H1 (cell line): ENCODE data around the gene TSSC4.

ENCODE experiments used
- CHD2 ChIP-seq: IDR thresholded peaks from 2 replicates; pipeline ENCODE4 v1.6.1; 2012; ENCODE audit warnings: low read length, improper control_type of control experiment
- CREB1 ChIP-seq: IDR thresholded peaks from 2 replicates; pipeline ENCODE4 v1.6.1; 2012; ENCODE audit warnings: inconsistent platforms
- CTCF ChIP-seq, 3 experiments: IDR thresholded peaks; 1 replicate in 2 of 3; 2 replicates in 1 of 3; pipeline versions ENCODE4 v1.5.1 to v1.6.1; 2011; ENCODE audit warnings: low read length in 3 of 3, mild to moderate bottlenecking in 3 of 3, inconsistent platforms in 2 of 3, low read depth in 1 of 3, moderate library complexity in 1 of 3; ENCODE audit not compliant: insufficient read depth in 1 of 3; ENCODE audit errors: control extremely low read depth in 1 of 3
- EGR1 ChIP-seq: IDR thresholded peaks from 2 replicates; pipeline ENCODE4 v1.6.1; 2011; ENCODE audit warnings: low read depth, low read length, borderline replicate concordance
- EP300 ChIP-seq, 2 experiments: IDR thresholded peaks; 1 replicate in 1 of 2; 2 replicates in 1 of 2; pipeline ENCODE4 v1.6.1; 2011 to 2012; ENCODE audit warnings: low read depth in 2 of 2, low read length in 2 of 2, mild to moderate bottlenecking in 2 of 2, borderline replicate concordance in 1 of 2, inconsistent platforms in 1 of 2, moderate library complexity in 1 of 2
- EZH2 ChIP-seq: fragments of 200-600 bp; sonication (generic); IDR thresholded peaks from 2 replicates; pipeline ENCODE4 v1.7.1; 2012; ENCODE audit warnings: low read depth, mild to moderate bottlenecking, moderate library complexity, low read length, inconsistent platforms; ENCODE audit not compliant: severe bottlenecking
- HDAC2 ChIP-seq, 2 experiments: fragments of 300-600 bp in 1 of 2; sonication (generic) in 1 of 2; IDR thresholded peaks; 2 replicates each; pipeline ENCODE4 v1.6.1; 2011 to 2012; ENCODE audit warnings: low read depth in 2 of 2, low read length in 2 of 2, mild to moderate bottlenecking in 2 of 2, moderate library complexity in 2 of 2, borderline replicate concordance in 1 of 2, inconsistent platforms in 1 of 2
- POLR2A ChIP-seq, 2 experiments: IDR thresholded peaks; 1 replicate in 1 of 2; 2 replicates in 1 of 2; pipeline ENCODE4 v1.6.1; 2011; ENCODE audit warnings: low read depth in 2 of 2, low read length in 2 of 2, mild to moderate bottlenecking in 2 of 2; ENCODE audit errors: control extremely low read depth in 1 of 2
- POU5F1 ChIP-seq: IDR thresholded peaks from 2 replicates; pipeline ENCODE4 v1.6.1; 2011; ENCODE audit warnings: low read depth, mild to moderate bottlenecking, low read length, moderate library complexity
- RAD21 ChIP-seq, 2 experiments: IDR thresholded peaks in 1 of 2; conservative IDR thresholded peaks in 1 of 2; 2 replicates each; pipeline ENCODE4 v1.6.1; 2011; ENCODE audit warnings: low read depth in 2 of 2, low read length in 2 of 2, improper control_type of control experiment in 1 of 2, inconsistent platforms in 1 of 2, mild to moderate bottlenecking in 1 of 2, moderate library complexity in 1 of 2
- RXRA ChIP-seq: IDR thresholded peaks from 2 replicates; pipeline ENCODE4 v1.6.1; 2011; ENCODE audit warnings: low read depth, mild to moderate bottlenecking, low read length, moderate library complexity; ENCODE audit not compliant: insufficient read depth
- TF ChIP-seq, protein P1 (sequence below): IDR thresholded peaks from 2 replicates; pipeline ENCODE4 v1.6.1; 2012; ENCODE audit warnings: inconsistent platforms

DNA sequence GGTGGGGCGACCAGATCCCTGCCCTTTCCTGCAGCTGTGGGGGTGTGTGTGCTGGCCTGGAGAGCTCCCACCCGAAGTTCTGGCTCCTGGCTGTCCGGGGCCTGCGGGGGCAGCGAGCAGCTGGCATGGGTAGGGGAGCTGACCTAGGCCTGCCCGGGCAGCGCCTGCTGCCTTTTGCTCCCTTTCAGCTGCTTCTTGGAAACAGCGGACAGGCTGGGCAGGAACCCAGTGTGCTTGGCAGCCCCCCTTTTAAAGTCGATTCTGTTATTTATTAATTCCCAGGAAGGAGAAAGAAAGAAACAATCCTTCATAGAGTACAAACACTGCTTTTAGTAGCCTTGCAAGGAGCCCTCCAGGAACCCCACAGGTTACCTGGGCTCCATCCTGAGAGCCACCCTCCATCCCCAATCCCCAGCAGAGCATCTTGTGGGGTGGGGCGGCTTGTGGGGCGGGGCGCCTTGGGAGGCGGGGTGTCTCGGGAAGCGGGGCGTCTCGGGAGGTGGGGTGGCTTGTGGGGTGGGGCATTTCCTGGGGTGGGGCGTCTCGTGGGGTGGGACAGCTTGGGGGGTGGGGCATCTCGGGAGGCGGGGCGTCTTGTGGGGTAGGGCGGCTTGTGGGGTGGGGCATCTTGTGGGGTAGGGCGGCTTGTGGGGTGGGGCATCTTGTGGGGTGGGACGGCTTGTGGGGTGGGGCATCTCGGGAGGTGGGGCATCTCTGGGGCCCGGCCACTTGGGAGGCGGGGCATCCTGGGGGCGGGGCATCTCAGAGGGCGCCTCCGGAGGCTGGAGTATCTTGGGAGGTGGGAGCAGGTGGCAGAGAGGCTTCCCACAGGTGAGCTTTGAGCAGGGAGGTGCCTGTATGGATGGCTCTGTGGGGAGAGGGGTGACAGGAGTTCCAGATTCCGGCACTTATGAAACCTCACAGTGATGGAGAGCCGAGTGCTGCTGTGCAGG lies 16.4 kb upstream of the TSSC4 start:
- TF ChIP-seq, protein P1, sequence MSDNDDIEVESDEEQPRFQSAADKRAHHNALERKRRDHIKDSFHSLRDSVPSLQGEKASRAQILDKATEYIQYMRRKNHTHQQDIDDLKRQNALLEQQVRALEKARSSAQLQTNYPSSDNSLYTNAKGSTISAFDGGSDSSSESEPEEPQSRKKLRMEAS: no peak
- TF ChIP-seq RAD21 (IDR thresholded peaks at IDR 0.05 in 1 of 2, conservative IDR thresholded peaks at IDR 0.05 in 1 of 2; ENCODE audit: low read depth in 2 of 2, low read length in 2 of 2) (no peak), EZH2 (no peak), POLR2A (IDR thresholded peaks at IDR 0.05; ENCODE audit: control extremely low read depth in 1 of 2, low read depth in 2 of 2, low read length in 2 of 2) (no peak), EGR1 (no peak), CTCF (IDR thresholded peaks at IDR 0.05; ENCODE audit: control extremely low read depth in 1 of 3, insufficient read depth in 1 of 3, low read depth in 1 of 3, low read length in 3 of 3) (no peak), CHD2 (no peak), RXRA (no peak), HDAC2 (IDR thresholded peaks at IDR 0.05; ENCODE audit: borderline replicate concordance in 1 of 2, low read depth in 2 of 2, low read length in 2 of 2) (no peak), EP300 (IDR thresholded peaks at IDR 0.05; ENCODE audit: borderline replicate concordance in 1 of 2, low read depth in 2 of 2, low read length in 2 of 2) (no peak), CREB1 (no peak), POU5F1 (no peak)
